Stimulated activated CD8-positive, alpha-beta memory T cell treated with anti-CD3 and anti-CD28 coated beads, Interleukin-15, amount 100 ng/mL, for 48 hours (primary cell): ENCODE results near the gene ZNF469.
"Not testable (repeated sequence)": the region's sequence is repeated elsewhere in the genome, so short reads cannot be mapped to it uniquely, and the experiment has no call there.

Experiments
- DNase-seq, 2 donors: peaks; one replicate each; pipeline ENCODE4 v3.0.0-alpha.2; 2020; ENCODE audit warnings: low read depth in 2 of 2

The ZNF469 gene

DNA sequence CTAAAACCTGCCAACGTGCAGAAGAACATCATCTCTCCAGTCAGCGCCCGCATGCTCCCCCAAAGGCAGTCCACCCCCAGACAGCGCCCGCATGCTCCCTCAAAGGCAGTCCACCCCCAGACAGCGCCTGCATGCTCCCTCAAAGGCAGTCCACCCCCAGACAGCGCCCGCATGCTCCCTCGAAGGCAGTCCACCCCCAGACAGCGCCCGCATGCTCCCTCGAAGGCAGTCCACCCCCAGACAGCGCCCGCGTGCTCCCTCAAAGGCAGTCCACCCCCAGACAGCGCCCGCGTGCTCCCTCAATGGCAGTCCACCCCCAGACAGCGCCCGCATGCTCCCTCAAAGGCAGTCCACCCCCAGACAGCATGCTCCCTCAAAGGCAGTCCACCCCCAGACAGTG is 22.4 kb upstream of the ZNF469 start:
- not testable (repeated sequence) for DNase-seq

DNA sequence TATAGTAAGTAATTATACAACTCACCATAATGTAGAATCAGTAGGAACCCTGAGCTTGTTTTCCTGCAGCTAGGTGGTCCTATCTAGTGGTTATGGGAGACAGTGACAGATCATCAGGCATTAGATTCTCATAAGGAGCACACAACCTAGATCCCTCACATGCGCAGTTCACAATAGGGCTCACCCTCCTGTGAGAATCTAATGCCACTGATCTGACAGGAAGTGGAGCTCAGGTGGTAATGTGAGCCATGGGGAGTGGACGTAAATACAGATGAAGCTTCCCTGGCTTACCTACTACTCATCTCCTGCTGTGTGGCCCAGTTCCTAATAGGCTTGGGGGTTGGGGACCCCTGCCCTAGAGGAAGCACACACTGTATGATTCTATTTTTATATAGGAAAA is 21.8 kb upstream of the ZNF469 start:
- DNase-seq: no peak

GRCh38 chr16:88361775-88362174 is 21.0 kb upstream of the ZNF469 start:
- DNase-seq: no peak

GRCh38 chr16:88363239-88363891 is 19.4 kb upstream of the ZNF469 start:
- no peak for DNase-seq

GRCh38 chr16:88365244-88365865 is 17.4 kb upstream of the ZNF469 start:
- no peak for DNase-seq

DNA sequence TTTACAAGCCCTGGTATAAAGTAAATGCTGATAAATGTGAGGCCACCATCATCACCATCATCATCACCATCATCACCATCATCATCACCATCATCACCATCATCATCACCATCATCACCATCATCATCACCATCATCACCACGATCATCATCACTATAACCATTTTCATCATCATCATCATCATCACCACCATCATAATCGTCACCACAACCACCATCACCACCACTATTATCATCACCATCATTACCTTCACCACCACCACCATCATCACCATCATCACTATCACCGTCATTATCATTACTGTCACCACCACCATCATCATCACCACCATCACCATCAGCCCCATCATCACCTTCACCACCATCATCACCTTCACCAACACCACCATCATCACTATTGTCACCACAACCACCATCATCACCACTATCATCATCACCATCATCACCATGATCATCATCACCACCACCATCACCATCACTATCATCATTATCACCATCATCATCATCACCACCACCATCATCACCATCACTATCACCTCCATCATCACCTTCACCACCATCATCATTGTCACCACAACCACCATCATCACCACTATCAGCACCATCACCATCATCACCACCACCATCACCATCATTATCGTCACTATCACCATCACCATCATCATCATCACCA is 16.6 kb upstream of the ZNF469 start:
- DNase-seq: no peak

DNA sequence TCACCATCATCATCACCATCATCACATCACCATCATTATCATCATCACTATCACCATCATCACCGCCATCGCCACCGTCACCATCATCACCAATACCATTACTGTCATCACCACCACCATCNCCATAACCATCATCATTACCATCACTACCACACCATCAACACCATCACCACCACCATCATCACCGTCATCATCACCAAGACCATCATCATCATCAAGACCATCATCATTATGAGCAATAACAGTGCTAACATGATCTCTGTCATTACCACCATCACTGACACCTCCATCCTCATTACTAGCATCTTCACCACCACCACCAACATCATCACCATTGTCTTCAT is 16.1 kb upstream of the ZNF469 start:
- no peak for DNase-seq

DNA sequence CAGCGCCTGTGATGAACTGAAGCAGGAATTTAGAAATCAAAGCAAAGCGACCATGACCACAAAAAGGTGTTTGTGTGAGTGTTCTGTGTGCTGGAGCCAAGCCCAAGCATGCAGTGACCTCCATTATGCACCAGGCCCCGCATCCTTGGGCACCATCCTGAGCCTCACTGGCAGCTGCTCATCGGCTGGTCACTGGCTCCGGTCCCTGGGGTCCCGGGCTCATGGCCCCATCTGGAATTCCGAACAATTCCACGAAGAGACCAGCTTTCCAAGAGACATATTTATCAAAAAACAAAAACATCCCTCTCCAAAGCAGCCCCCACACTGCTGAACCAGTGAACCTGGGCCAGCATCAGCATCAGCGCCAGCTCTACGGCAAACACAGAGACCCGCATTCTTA is 15.2 kb upstream of the ZNF469 start:
- DNase-seq: no peak

DNA sequence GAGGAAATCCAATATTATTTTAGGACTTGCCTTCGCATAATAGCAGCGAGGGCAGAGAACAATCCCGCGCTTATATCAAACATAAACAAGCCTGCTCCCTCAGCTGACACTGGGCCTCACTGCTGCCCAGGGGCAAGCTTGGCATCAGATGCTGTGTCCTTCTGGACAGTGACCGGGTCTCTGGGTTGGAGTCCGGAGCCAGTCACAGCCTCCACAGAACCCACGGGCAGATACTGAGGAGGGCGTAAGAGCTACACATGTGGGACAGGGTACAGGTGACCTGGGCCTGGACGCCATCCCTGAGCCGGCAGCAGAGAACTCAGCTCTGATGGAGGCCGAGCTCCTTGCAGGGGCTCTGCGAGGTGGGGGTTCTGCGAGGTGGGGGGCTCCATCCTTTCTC is 14.7 kb upstream of the ZNF469 start:
- DNase-seq: no peak

GRCh38 chr16:88368994-88369393 is 13.8 kb upstream of the ZNF469 start:
- no peak for DNase-seq

DNA sequence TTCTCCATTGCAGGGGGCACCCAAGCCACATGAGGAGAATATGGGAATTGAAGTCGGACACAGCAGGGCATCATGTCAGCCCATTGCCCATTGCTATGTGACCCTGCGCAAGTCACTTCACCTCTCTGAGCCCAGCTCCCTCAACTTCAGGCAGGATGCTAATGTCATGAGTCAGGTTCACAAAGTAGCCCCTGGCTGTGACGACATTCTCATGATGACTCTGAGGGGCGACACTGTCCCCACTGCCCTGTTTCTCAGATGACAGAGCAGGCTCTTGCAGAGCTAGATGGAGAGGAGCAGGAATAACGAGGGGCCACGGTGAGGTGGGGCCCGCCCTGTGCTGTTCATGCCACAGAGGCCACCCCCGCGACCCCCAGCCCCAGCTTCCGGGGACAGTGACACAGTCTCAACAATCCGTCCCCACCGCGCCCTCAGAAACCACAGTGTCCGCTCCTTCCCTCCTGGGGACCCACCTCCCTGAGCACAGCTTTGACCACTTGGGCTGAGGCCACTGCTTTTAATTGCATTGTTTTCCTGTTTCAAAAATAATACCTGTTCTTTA is 13.2 kb upstream of the ZNF469 start:
- no peak for DNase-seq

DNA sequence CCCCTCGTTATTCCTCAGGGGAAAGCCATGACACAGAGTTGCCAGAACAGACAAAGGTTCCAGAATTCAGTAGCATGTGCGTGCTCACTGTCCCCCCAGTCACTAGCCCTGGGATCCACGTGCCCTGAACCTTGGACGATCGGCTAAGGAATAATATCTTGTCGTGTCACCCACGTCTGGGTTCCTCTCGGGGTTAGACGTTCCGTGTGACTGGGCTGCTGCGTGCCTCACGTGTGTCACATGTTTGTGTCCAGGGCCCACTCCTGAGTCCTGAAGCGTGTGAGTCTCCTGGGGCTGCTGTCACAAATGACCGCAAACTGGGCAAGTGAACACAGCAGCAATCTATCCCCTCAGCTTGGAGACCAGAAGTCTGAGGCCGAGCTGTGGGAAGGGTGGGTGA is 12.4 kb upstream of the ZNF469 start:
- DNase-seq: no peak

DNA sequence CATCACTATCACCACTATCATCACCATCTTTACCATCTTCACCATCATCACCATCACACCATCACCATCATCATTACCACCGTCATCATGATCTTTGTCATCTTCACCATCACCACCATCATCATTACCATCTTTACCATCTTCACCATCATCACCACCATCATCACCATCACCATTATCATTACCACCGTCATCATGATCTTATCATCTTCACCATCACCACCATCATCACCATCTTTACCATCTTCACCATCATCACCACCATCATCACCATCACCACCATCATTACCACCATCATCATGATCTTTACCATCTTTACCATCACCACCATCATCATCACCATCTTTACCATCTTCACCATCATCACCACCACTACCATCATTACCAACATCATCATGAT is 10.2 kb upstream of the ZNF469 start:
- no peak for DNase-seq

DNA sequence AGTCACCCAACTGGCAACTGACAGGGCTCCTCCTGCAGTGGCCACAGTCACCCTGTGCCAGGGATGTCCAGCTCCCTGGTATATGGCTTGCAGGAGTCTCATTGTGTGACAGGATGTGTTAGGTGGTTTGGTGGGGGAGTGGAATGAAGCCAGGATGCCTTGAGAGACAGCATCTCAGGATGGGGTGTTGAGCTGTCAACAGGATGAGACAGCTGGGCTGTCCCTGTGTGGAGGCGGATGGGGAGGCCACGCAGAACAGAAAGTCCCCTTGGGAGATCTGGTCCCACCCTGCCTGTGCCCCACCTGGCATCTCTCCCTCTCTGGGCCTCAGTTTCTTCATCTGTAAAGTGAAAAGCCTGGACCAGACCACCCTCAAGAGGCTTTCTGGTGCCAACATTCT is 9.5 kb upstream of the ZNF469 start:
- no peak for DNase-seq

DNA sequence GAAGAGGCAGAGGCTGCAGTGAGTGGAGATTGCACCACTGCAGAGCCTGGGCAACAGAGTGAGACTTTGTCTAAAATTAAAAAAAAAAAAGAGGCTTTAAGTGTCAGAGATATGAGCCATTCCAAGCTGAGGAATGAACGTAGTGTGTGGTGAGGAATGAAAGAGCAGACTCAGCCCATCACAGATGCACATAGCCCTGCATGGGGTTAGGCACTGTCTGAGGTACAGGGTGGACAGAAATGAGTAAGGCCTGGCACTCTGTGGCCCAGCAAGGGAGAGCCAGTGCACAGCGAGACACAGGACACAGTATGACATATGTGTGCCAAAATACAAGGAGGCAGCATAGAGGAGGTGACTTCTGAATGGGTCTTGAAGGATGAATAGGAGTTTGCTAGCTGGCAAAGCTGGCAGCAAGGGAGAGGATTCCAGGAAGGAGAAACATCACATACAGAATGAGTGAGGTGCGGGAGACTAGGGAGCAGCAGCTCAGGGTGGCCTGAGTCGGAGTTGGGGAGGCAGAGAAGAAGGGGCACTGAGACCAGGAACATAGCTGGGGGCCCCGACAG is 8.7 kb upstream of the ZNF469 start:
- DNase-seq: no peak

GRCh38 chr16:88374736-88375135 is 8.0 kb upstream of the ZNF469 start:
- no peak for DNase-seq

DNA sequence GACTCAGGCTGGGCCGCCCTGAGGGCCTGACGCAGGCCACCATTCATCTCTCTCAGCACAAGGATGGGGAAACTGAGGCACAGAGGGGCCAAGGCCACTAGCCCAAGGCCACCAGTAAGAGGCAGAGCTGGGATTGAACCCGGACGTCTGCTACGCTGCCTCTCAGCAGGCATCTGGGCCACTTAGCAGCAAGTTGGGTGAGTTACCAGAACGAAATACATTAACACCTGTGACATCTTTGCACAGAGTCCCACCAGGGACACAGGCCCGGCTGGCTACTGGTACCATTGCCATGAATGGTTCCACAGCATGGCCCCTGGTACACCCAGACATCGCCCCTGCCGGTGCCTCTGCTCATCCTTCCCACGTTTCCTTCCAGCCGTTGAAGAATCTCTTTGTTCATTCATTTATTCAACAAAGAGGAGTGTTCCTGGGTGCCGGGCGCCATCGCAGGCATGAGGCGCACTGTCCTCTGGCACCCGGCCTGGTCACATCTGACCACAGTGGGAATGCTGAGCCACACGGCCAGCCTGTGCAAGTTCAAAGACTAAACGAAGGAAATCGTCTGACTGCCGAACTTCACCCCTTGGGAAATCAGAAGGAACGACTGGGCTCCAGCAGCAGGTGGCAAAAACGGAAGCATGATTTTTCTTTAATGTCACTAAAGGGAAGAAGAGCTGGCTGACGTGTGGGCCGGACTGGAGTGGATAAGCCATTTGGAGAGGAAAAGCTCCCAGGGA is 7.4 kb upstream of the ZNF469 start:
- DNase-seq: no peak

GRCh38 chr16:88375996-88376834 is 6.5 kb upstream of the ZNF469 start:
- no peak for DNase-seq

DNA sequence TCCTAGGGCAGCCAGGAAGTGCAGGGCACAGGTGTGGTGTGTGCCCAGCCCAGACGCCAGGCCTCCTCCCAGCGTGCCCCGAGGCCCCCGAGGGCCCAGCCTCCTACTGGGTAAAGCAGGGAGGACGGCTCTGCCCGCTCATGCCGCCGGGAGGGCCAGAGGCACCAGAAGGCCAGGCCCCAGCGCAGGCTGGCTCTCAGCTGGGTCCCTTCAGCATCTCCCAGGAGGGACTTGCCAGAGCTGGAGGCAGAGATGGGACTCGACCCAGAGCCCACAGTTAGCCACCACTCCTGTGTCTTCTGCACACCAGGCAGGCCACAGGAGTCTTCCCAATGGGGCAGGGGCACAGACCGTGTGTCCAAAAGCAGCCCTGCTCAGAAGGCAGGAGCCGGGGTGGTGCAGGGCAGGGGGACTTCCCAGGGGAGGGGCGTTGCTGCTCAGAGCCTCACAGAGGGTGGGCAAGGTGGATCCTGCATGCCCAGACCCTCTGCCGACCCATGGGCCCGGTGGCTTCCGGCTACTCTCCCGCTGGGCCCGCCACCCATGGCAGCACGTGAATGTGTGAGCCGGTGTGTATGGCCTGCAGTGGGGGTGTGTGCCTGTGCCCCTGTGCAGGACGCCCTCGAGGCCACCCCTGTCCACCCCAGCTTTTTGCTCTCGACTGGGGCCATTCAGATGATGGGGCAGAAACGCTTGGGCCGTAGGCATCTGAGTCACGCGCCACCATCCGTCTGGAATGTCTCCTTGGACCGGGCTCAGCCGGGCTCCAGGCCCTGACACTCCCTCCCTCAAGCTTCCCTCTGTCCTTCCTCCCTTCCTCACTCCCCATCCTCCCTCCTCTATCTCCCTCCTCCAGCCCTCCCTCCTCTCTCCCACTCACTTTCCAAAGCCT is 5.7 kb upstream of the ZNF469 start:
- no peak for DNase-seq

DNA sequence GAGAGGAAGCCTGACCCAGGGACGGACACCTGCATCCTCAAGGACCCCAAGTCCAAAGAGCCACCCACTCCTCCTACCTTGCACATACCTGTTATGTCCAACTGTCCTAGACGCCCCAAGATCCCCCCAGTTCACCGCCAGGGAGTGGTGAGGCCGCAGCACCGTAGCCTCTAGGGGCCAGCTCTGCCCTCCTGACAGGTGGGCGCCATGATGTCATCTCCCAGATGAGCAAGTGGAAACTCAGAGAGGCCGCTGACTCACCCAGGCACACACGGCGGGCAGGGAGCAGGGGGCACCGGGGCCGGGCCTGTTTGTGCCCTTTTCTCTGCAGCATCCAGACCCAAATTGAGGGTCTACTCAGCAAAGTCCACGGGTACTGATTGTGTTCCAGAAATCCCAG is 4.8 kb upstream of the ZNF469 start:
- DNase-seq: no peak
